PFSK-1 (cell line): Measurements from ENCODE around the gene GBE1.

Experiments used
- FOXP2 ChIP-seq: optimal IDR thresholded peaks from 2 replicates; pipeline ENCODE3; 2011; ENCODE audit warnings: borderline replicate concordance, control low read depth, inconsistent platforms; ENCODE audit not compliant: insufficient read depth; ENCODE audit errors: extremely low read length, extremely low read depth
- POLR2AphosphoS5 ChIP-seq: IDR thresholded peaks from 2 replicates; pipeline ENCODE4 v1.6.1; 2012; ENCODE audit warnings: low read depth, mild to moderate bottlenecking, control low read depth, low read length, moderate library complexity
- SIN3A ChIP-seq: IDR thresholded peaks from 2 replicates; pipeline ENCODE4 v1.6.1; 2012; ENCODE audit warnings: mild to moderate bottlenecking, low read length, moderate library complexity, borderline replicate concordance; ENCODE audit not compliant: insufficient read depth
- TAF1 ChIP-seq: IDR thresholded peaks from 2 replicates; pipeline ENCODE4 v1.6.1; 2012; ENCODE audit warnings: low read length, control low read depth, borderline replicate concordance; ENCODE audit not compliant: insufficient read depth
- TF ChIP-seq, protein P1 (sequence below), 2 experiments: IDR thresholded peaks; 2 replicates each; pipeline versions ENCODE4 v1.6.1 to v1.8.0; 2011 to 2012; ENCODE audit warnings: low read depth in 2 of 2, low read length in 2 of 2, control low read depth in 1 of 2, inconsistent platforms in 1 of 2, mild to moderate bottlenecking in 1 of 2, moderate library complexity in 1 of 2; ENCODE audit not compliant: insufficient read depth in 1 of 2

DNA sequence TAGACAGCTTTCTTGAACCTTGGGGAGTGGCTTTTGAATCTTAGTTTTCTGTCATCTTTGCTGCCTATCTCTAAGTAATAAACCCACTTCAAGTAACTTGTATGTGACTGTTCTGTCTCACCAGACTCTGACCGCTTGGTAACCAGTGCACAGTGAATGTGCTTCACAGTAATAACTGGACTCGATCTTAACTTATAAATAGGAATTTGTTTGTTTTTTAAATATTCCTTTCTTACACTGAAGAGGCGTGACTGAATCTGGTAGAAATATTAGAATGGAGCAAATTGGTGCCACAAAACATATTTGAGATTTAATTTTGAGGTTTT lies 318.0 kb downstream of the GBE1 start:
- TF ChIP-seq TAF1 (no peak), POLR2AphosphoS5 (no peak), SIN3A (no peak), FOXP2 (no peak)
- TF ChIP-seq, protein P1, sequence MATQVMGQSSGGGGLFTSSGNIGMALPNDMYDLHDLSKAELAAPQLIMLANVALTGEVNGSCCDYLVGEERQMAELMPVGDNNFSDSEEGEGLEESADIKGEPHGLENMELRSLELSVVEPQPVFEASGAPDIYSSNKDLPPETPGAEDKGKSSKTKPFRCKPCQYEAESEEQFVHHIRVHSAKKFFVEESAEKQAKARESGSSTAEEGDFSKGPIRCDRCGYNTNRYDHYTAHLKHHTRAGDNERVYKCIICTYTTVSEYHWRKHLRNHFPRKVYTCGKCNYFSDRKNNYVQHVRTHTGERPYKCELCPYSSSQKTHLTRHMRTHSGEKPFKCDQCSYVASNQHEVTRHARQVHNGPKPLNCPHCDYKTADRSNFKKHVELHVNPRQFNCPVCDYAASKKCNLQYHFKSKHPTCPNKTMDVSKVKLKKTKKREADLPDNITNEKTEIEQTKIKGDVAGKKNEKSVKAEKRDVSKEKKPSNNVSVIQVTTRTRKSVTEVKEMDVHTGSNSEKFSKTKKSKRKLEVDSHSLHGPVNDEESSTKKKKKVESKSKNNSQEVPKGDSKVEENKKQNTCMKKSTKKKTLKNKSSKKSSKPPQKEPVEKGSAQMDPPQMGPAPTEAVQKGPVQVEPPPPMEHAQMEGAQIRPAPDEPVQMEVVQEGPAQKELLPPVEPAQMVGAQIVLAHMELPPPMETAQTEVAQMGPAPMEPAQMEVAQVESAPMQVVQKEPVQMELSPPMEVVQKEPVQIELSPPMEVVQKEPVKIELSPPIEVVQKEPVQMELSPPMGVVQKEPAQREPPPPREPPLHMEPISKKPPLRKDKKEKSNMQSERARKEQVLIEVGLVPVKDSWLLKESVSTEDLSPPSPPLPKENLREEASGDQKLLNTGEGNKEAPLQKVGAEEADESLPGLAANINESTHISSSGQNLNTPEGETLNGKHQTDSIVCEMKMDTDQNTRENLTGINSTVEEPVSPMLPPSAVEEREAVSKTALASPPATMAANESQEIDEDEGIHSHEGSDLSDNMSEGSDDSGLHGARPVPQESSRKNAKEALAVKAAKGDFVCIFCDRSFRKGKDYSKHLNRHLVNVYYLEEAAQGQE (IDR thresholded peaks at IDR 0.05; ENCODE audit: insufficient read depth in 1 of 2, low read depth in 2 of 2, low read length in 2 of 2), result no peak
